GM12892 (cell line): ENCODE measurements around the gene TPD52L2.
"Not testable (repeated sequence)": the region's sequence is repeated elsewhere in the genome, so short reads cannot be mapped to it uniquely, and the experiment has no call there.

ENCODE experiments used
- POLR2A ChIP-seq: IDR thresholded peaks from 2 replicates; pipeline ENCODE4 v1.6.1; 2011; ENCODE audit warnings: low read depth, low read length, control low read depth
- TAF1 ChIP-seq: IDR thresholded peaks from 2 replicates; pipeline ENCODE4 v1.6.1; 2011; ENCODE audit warnings: low read depth, mild to moderate bottlenecking, control low read depth, low read length, borderline replicate concordance

- not testable (repeated sequence) for TF ChIP-seq POLR2A, TAF1
These were observed 11.4 kb upstream of the TPD52L2 start for GRCh38 chr20:63853733-63854068.
